GM23338 (cell line): ENCODE results near the gene PHF23. TPM values are rescaled to one million over a fixed set of nuclear protein-coding genes. Genes with fewer than 3 reads are reported as not detected.

Experiments used
- ATAC-seq: fragments of 200-7000 bp; cut with Tn5 transposase; 3 replicates; pipeline ENCODE4 v1.9.1; 2020
- DNase-seq: peaks from one replicate; pipeline ENCODE4 v3.0.0-alpha.2; 2015; ENCODE audit warnings: low spot score
- H2AFZ ChIP-seq: fragments of 200-600 bp; sonication (generic); 2 replicates; pipeline ENCODE4 v1.8.0; 2016; ENCODE audit warnings: antibody characterized with exemption, mild to moderate bottlenecking, moderate library complexity
- H3F3A ChIP-seq: fragments of 200-600 bp; sonication (generic); replicated peaks from 2 replicates; pipeline ENCODE4 v1.8.0; 2017; ENCODE audit warnings: antibody characterized with exemption, mixed run types, low read depth
- H3K27ac ChIP-seq: fragments of 200-600 bp; sonication (generic); 2 replicates; pipeline ENCODE4 v1.6.1; 2016; ENCODE audit warnings: low read depth
- H3K27me3 ChIP-seq: fragments of 200-600 bp; sonication (generic); 2 replicates; pipeline ENCODE4 v1.8.0; 2016; ENCODE audit warnings: mild to moderate bottlenecking, mixed run types, moderate library complexity; ENCODE audit not compliant: insufficient read depth
- H3K36me3 ChIP-seq: fragments of 200-600 bp; sonication (generic); 2 replicates; pipeline ENCODE4 v1.8.0; 2016; ENCODE audit warnings: mild to moderate bottlenecking; ENCODE audit not compliant: insufficient read depth
- H3K4me1 ChIP-seq: fragments of 200-600 bp; sonication (generic); 2 replicates; pipeline ENCODE4 v1.8.0; 2016; ENCODE audit warnings: mild to moderate bottlenecking, moderate library complexity; ENCODE audit not compliant: insufficient read depth
- H3K4me2 ChIP-seq: fragments of 200-600 bp; sonication (generic); 2 replicates; pipeline ENCODE4 v1.7.1; 2017; ENCODE audit warnings: mixed run types
- H3K4me3 ChIP-seq: fragments of 200-600 bp; sonication (generic); 2 replicates; pipeline ENCODE4 v1.6.1; 2016; ENCODE audit warnings: mixed run types
- H3K79me2 ChIP-seq: fragments of 200-600 bp; sonication (generic); replicated peaks from 2 replicates; pipeline ENCODE4 v1.8.0; 2017; ENCODE audit warnings: mild to moderate bottlenecking; ENCODE audit not compliant: insufficient read depth
- H3K9me2 ChIP-seq: fragments of 200-600 bp; sonication (generic); 2 replicates; pipeline ENCODE4 v1.8.0; 2017; ENCODE audit not compliant: insufficient read depth
- H4K20me1 ChIP-seq: fragments of 200-600 bp; sonication (generic); replicated peaks from 2 replicates; pipeline ENCODE4 v1.8.0; 2017; ENCODE audit warnings: mild to moderate bottlenecking; ENCODE audit not compliant: insufficient read depth
- H3K27ac Mint-ChIP-seq: 2 replicates; pipeline ENCODE4 v1.8.0; 2020; ENCODE audit warnings: inconsistent platforms, mild to moderate bottlenecking, moderate library complexity, mixed read lengths
- H3K27me3 Mint-ChIP-seq: 3 replicates; pipeline ENCODE4 v1.8.0; 2022; ENCODE audit warnings: low read depth, mild to moderate bottlenecking, moderate library complexity, mixed read lengths, inconsistent platforms; ENCODE audit not compliant: insufficient read depth, poor library complexity
- H3K36me3 Mint-ChIP-seq: 3 replicates; pipeline ENCODE4 v1.8.0; 2021; ENCODE audit warnings: low read depth, mild to moderate bottlenecking, inconsistent platforms, moderate library complexity, mixed read lengths
- H3K4me1 Mint-ChIP-seq: 3 replicates; pipeline ENCODE4 v1.8.0; 2020; ENCODE audit warnings: mild to moderate bottlenecking, inconsistent platforms, mixed read lengths
- H3K4me3 Mint-ChIP-seq: 3 replicates; pipeline ENCODE4 v1.8.0; 2021; ENCODE audit warnings: moderate library complexity, mild to moderate bottlenecking, inconsistent platforms, mixed read lengths
- H3K9me3 Mint-ChIP-seq: 3 replicates; pipeline ENCODE4 v1.8.0; 2020; ENCODE audit warnings: moderate library complexity, mild to moderate bottlenecking, inconsistent platforms, mixed read lengths
- CREB1 ChIP-seq: fragments of 250-450 bp; sonication (Bioruptor Pico); IDR thresholded peaks from 2 replicates; pipeline ENCODE4 v1.5.0; 2020; ENCODE audit warnings: low read depth, mild to moderate bottlenecking, moderate library complexity
- CTCF ChIP-seq, 2 experiments: fragments of 200-600 bp in 1 of 2; sonication (generic) in 1 of 2; conservative IDR thresholded peaks; 2 replicates each; pipeline versions ENCODE4 v1.5.1 to v1.6.1; 2016 to 2017; ENCODE audit warnings: antibody characterized with exemption in 2 of 2, low read depth in 2 of 2, mild to moderate bottlenecking in 2 of 2, moderate library complexity in 1 of 2
- ETS1 ChIP-seq: IDR thresholded peaks from 2 replicates; pipeline ENCODE4 v1.6.1; 2016; ENCODE audit warnings: antibody characterized with exemption
- EZH2 ChIP-seq: fragments of 200-600 bp; sonication (generic); IDR thresholded peaks from one replicate; pipeline ENCODE4 v1.8.0; 2017; ENCODE audit warnings: antibody characterized with exemption, mild to moderate bottlenecking, low read depth; ENCODE audit not compliant: unreplicated experiment
- EZH2phosphoT487 ChIP-seq: fragments of 200-600 bp; sonication (generic); IDR thresholded peaks from one replicate; pipeline ENCODE4 v1.8.1; 2018; ENCODE audit warnings: antibody characterized with exemption; ENCODE audit not compliant: unreplicated experiment
- JUNB ChIP-seq: IDR thresholded peaks from one replicate; pipeline ENCODE4 v1.6.1; 2016; ENCODE audit warnings: antibody characterized with exemption; ENCODE audit not compliant: unreplicated experiment
- NANOG ChIP-seq: IDR thresholded peaks from 2 replicates; pipeline ENCODE4 v1.6.1; 2016; ENCODE audit warnings: antibody characterized with exemption, borderline replicate concordance
- POLR2AphosphoS5 ChIP-seq: IDR thresholded peaks from 2 replicates; pipeline ENCODE4 v1.6.1; 2016; ENCODE audit warnings: antibody characterized with exemption, low read depth
- REST ChIP-seq: IDR thresholded peaks from one replicate; pipeline ENCODE4 v1.6.1; 2018; ENCODE audit warnings: antibody characterized with exemption; ENCODE audit not compliant: unreplicated experiment
- STAT1 ChIP-seq: IDR thresholded peaks from one replicate; pipeline ENCODE4 v1.6.1; 2016; ENCODE audit warnings: antibody characterized with exemption; ENCODE audit not compliant: unreplicated experiment
- ZNF114 ChIP-seq: fragments of 250-450 bp; sonication (Bioruptor Pico); IDR thresholded peaks from 2 replicates; pipeline ENCODE4 v1.5.0; 2020; ENCODE audit warnings: mild to moderate bottlenecking, moderate library complexity
- ZNF331 ChIP-seq: fragments of 250-450 bp; sonication (Bioruptor Pico); IDR thresholded peaks from 2 replicates; pipeline ENCODE4 v1.5.0; 2020; ENCODE audit warnings: low read depth, mild to moderate bottlenecking, moderate library complexity
- ZNF462 ChIP-seq: fragments of 250-450 bp; sonication (Bioruptor Pico); IDR thresholded peaks from 2 replicates; pipeline ENCODE4 v1.5.0; 2020; ENCODE audit warnings: mild to moderate bottlenecking, moderate library complexity
- polyA plus RNA-seq: library from polyadenylated mRNA; unstranded; fragments of >200 nt; fragmentation: Nextera tagmentation; extraction: Ambion mirVana; gene quantifications from 2 replicates; pipeline ENCODE4 v1.2.1, GENCODE V29; 2016
- total RNA-seq: library from RNA; depleted of rRNA; stranded (reverse); fragments of >200 nt; shearing (Covaris generic); gene quantifications from 2 replicates; pipeline ENCODE4 v1.2.3, GENCODE V29; 2014

The PHF23 gene
- total and polyA plus RNA-seq, 2 experiments from 2014 or later, result 35.4 to 51.0 TPM

GRCh38 chr17:7190276-7190917 is 48.9 kb downstream of the PHF23 start:
- Mint-ChIP-seq H3K4me1 (peaks cover 2% of the 10 kb centered on the region; the same call in 2 of the 3 replicates), H3K9me3 (no peaks in the 10 kb centered on the region), H3K36me3 (peaks cover 45% of the 10 kb centered on the region), H3K27ac (no peak overlapping the region), H3K27me3 (peaks cover 14% of the 10 kb centered on the region), H3K4me3 (no peak overlapping the region)
- no peak overlapping the region for H2AFZ ChIP-seq
- no peaks in the 10 kb centered on the region; the same call in 1 of the 2 replicates for H3K4me1 ChIP-seq
- ATAC-seq (no peak), DNase-seq (no peak)
- 0 out of 2 replicates have a peak, but pooled peaks cover 5% of the 10 kb centered on the region for H3F3A ChIP-seq
- H3K27ac ChIP-seq, result no peak overlapping the region
- H3K9me2 ChIP-seq, result no peaks in the 10 kb centered on the region
- H3K79me2 ChIP-seq, result no peaks in the 10 kb centered on the region
- H3K36me3 ChIP-seq, result no peaks in the 10 kb centered on the region; the same call in 1 of the 2 replicates
- no peak for TF ChIP-seq ZNF331 (CRISPR knock-in tag)
- no peak for TF ChIP-seq JUNB
- no peak for TF ChIP-seq CTCF (conservative IDR thresholded peaks at IDR 0.05; ENCODE audit: low read depth in 2 of 2)
- no peak for TF ChIP-seq EZH2phosphoT487
- TF ChIP-seq NANOG, result no peak
- no peak for TF ChIP-seq CREB1 (CRISPR knock-in tag)
- TF ChIP-seq ETS1, result no peak
- TF ChIP-seq ZNF462, result no peak
- no peak for TF ChIP-seq ZNF114 (CRISPR knock-in tag)
- no peak for TF ChIP-seq STAT1
- no peak for TF ChIP-seq POLR2AphosphoS5
- TF ChIP-seq EZH2, result no peak
- no peak for TF ChIP-seq REST
- H3K4me3 ChIP-seq, result no peak overlapping the region
- peaks cover 7% of the 10 kb centered on the region for H4K20me1 ChIP-seq
- no peaks in the 10 kb centered on the region for H3K27me3 ChIP-seq
- no peak overlapping the region for H3K4me2 ChIP-seq
